HG03095 (cell line): Measurements from ENCODE around the gene PLEKHM3.
"Not testable (repeated sequence)": the region's sequence is repeated elsewhere in the genome, so short reads cannot be mapped to it uniquely, and the experiment has no call there.

ENCODE experiments used
- ATAC-seq: cut with Tn5 transposase; IDR thresholded peaks from one replicate; pipeline ENCODE4 v1.9.1; 2021; ENCODE audit warnings: moderate library complexity; ENCODE audit not compliant: unreplicated experiment

PLEKHM3 gene

GRCh38 chr2:207951734-207952470 is 73.4 kb downstream of the PLEKHM3 start:
- no peak for ATAC-seq

- ATAC-seq = no peak
Observed at GRCh38 chr2:207950761-207951114, 74.6 kb downstream of the PLEKHM3 start.

- ATAC-seq = no peak
Observed at GRCh38 chr2:207950063-207950760, 75.1 kb downstream of the PLEKHM3 start.

- not testable (repeated sequence) for ATAC-seq
Observed at GRCh38 chr2:207949245-207949644, 76.1 kb downstream of the PLEKHM3 start.

GRCh38 chr2:207944979-207945600 is 80.2 kb downstream of the PLEKHM3 start:
- ATAC-seq = no peak

- ATAC-seq = no peak
Observed at GRCh38 chr2:207944334-207944733, 81.0 kb downstream of the PLEKHM3 start.

- ATAC-seq = no peak
Observed at GRCh38 chr2:207939342-207940108, 85.8 kb downstream of the PLEKHM3 start.

- no peak for ATAC-seq
Observed at GRCh38 chr2:207938886-207939285, 86.4 kb downstream of the PLEKHM3 start.

- ATAC-seq = no peak
Observed at GRCh38 chr2:207938415-207938814, 86.9 kb downstream of the PLEKHM3 start.

- no peak for ATAC-seq
Observed at GRCh38 chr2:207937823-207938222, 87.5 kb downstream of the PLEKHM3 start.

- ATAC-seq = no peak
Observed at GRCh38 chr2:207937253-207937652, 88.1 kb downstream of the PLEKHM3 start.

- no peak for ATAC-seq
Observed at GRCh38 chr2:207936380-207936779, 88.9 kb downstream of the PLEKHM3 start.

GRCh38 chr2:207935991-207936370 is 89.3 kb downstream of the PLEKHM3 start:
- no peak for ATAC-seq

GRCh38 chr2:207935121-207935990 is 90.0 kb downstream of the PLEKHM3 start:
- ATAC-seq = no peak

GRCh38 chr2:207934720-207935119 is 90.6 kb downstream of the PLEKHM3 start:
- ATAC-seq = no peak

- ATAC-seq = no peak
Observed at GRCh38 chr2:207933396-207934065, 91.8 kb downstream of the PLEKHM3 start.

GRCh38 chr2:207932106-207932505 is 93.2 kb downstream of the PLEKHM3 start:
- ATAC-seq = no peak

GRCh38 chr2:207930747-207931146 is 94.6 kb downstream of the PLEKHM3 start:
- ATAC-seq = no peak

GRCh38 chr2:207929923-207930322 is 95.4 kb downstream of the PLEKHM3 start:
- ATAC-seq = no peak

GRCh38 chr2:207928079-207928478 is 97.2 kb downstream of the PLEKHM3 start:
- ATAC-seq = no peak
